OCI-LY3 (cell line): ENCODE data around the gene PKP4.

ENCODE experiments used
- CTCF ChIP-seq: fragments of 200-600, 300-600 bp; sonication (generic); IDR thresholded peaks from 2 replicates; pipeline ENCODE4 v1.5.1; 2014; ENCODE audit warnings: antibody characterized with exemption, low read length, low read depth
- EZH2phosphoT487 ChIP-seq: fragments of 200-600 bp; shearing (Covaris generic); IDR thresholded peaks from 2 replicates; pipeline ENCODE4 v1.6.1; 2018; ENCODE audit warnings: antibody characterized with exemption, mixed run types, low read depth

- TF ChIP-seq CTCF (no peak), EZH2phosphoT487 (no peak)
These were observed 194.8 kb downstream of the PKP4 start for GRCh38 chr2:158651358-158652057.
